ENCODE data around the gene TMEM198. TPM values are rescaled to one million over a fixed set of nuclear protein-coding genes. Genes with fewer than 3 reads are reported as not detected.

The TMEM198 gene
- polyA plus RNA-seq, 1 donor from 2014 or later = 44.0 TPM

DNA sequence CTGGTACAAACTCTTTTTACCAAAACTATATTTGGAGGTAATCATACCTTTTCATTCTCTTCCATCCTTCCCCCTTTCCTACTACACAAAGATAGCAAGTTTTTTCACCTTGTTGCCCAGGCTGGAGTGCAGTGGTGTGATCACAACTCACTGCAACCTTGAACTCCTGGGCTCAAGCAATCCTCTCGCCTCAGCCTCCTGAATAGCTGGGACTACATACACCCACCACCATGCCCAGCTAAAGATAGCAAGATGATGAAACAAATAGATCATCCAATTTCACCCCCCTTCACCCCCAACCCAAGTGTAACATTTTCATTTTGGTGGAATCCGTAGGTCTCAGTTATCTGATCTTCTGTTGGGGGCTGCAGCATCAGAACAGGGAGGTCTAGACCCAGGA lies 49.3 kb downstream of the TMEM198 start:
- H3K9ac ChIP-seq (ENCODE audit: low read length) = no peak overlapping the region
- no peaks in the 10 kb centered on the region for H3F3A ChIP-seq (ENCODE audit: insufficient read depth, low read length, poor library complexity, severe bottlenecking)
- no peak overlapping the region for H3K27ac ChIP-seq (ENCODE audit: low read length)
- H3K9me3 ChIP-seq (ENCODE audit: low read length) = no peaks in the 10 kb centered on the region
- TF ChIP-seq, protein P1, sequence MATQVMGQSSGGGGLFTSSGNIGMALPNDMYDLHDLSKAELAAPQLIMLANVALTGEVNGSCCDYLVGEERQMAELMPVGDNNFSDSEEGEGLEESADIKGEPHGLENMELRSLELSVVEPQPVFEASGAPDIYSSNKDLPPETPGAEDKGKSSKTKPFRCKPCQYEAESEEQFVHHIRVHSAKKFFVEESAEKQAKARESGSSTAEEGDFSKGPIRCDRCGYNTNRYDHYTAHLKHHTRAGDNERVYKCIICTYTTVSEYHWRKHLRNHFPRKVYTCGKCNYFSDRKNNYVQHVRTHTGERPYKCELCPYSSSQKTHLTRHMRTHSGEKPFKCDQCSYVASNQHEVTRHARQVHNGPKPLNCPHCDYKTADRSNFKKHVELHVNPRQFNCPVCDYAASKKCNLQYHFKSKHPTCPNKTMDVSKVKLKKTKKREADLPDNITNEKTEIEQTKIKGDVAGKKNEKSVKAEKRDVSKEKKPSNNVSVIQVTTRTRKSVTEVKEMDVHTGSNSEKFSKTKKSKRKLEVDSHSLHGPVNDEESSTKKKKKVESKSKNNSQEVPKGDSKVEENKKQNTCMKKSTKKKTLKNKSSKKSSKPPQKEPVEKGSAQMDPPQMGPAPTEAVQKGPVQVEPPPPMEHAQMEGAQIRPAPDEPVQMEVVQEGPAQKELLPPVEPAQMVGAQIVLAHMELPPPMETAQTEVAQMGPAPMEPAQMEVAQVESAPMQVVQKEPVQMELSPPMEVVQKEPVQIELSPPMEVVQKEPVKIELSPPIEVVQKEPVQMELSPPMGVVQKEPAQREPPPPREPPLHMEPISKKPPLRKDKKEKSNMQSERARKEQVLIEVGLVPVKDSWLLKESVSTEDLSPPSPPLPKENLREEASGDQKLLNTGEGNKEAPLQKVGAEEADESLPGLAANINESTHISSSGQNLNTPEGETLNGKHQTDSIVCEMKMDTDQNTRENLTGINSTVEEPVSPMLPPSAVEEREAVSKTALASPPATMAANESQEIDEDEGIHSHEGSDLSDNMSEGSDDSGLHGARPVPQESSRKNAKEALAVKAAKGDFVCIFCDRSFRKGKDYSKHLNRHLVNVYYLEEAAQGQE (IDR thresholded peaks at IDR 0.05; ENCODE audit: borderline replicate concordance) = no peak
- TF ChIP-seq POLR2AphosphoS5 (IDR thresholded peaks at IDR 0.05) (no peak), TAF1 (IDR thresholded peaks at IDR 0.05; ENCODE audit: low read depth) (no peak), RAD21 (conservative IDR thresholded peaks at IDR 0.05) (no peak), EP300 (conservative IDR thresholded peaks at IDR 0.05; ENCODE audit: poor library complexity, severe bottlenecking) (no peak), SMC3 (conservative IDR thresholded peaks at IDR 0.05; ENCODE audit: poor library complexity) (no peak)
- H4K20me1 ChIP-seq (ENCODE audit: insufficient read depth) = no peaks in the 10 kb centered on the region
- no peak overlapping the region for H3K4me2 ChIP-seq (ENCODE audit: low read length)
- H2AFZ ChIP-seq (ENCODE audit: low read depth, low read length) = no peak overlapping the region
- H3K9me2 ChIP-seq (ENCODE audit: insufficient read depth, low read length) = no peaks in the 10 kb centered on the region
- no peaks in the 10 kb centered on the region for H3K79me2 ChIP-seq (replicated peaks; ENCODE audit: insufficient read depth, low read length)
- H3K4me3 ChIP-seq (ENCODE audit: low read length) = no peak overlapping the region
- H3K36me3 ChIP-seq (ENCODE audit: insufficient read depth, low read length) = no peaks in the 10 kb centered on the region
- H3K27me3 ChIP-seq (ENCODE audit: insufficient read depth, low read depth, low read length) = no peaks in the 10 kb centered on the region

DNA sequence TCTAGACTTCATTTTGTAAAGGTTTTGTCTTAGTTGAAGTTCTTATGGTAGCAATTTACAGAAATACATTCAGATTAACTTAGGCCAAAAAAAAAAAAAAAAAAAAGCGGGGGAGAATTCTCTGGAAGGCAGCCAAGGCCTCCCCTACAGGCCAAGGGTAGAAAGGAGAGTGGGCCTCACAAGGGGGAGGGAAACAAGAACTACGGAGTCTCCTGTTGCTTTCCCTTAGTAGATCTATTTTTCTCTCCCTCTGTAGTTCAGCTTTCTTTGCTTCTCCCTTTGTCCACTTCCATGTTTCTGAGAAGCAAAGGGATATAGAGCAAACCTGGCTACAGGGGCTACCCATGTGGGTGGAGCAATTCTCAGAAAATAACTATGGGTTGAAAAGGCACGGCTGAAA lies 51.4 kb downstream of the TMEM198 start:
- Histone ChIP-seq H3K27ac (ENCODE audit: low read length) (no peak overlapping the region), H3K4me2 (ENCODE audit: low read length) (no peak overlapping the region), H3K9me2 (ENCODE audit: insufficient read depth, low read length) (no peaks in the 10 kb centered on the region), H3K9ac (ENCODE audit: low read length) (no peak overlapping the region), H3K79me2 (replicated peaks; ENCODE audit: insufficient read depth, low read length) (no peaks in the 10 kb centered on the region), H3K9me3 (ENCODE audit: low read length) (no peaks in the 10 kb centered on the region), H3K4me3 (ENCODE audit: low read length) (no peak overlapping the region), H3K36me3 (ENCODE audit: insufficient read depth, low read length) (no peaks in the 10 kb centered on the region), H4K20me1 (ENCODE audit: insufficient read depth) (no peaks in the 10 kb centered on the region), H2AFZ (ENCODE audit: low read depth, low read length) (no peak overlapping the region), H3F3A (ENCODE audit: insufficient read depth, low read length, poor library complexity, severe bottlenecking) (no peaks in the 10 kb centered on the region), H3K27me3 (ENCODE audit: insufficient read depth, low read depth, low read length) (no peaks in the 10 kb centered on the region)
- no peak for TF ChIP-seq TAF1 (IDR thresholded peaks at IDR 0.05; ENCODE audit: low read depth)
- no peak for TF ChIP-seq SMC3 (conservative IDR thresholded peaks at IDR 0.05; ENCODE audit: poor library complexity)
- no peak for TF ChIP-seq EP300 (conservative IDR thresholded peaks at IDR 0.05; ENCODE audit: poor library complexity, severe bottlenecking)
- no peak for TF ChIP-seq EZH2 (IDR thresholded peaks at IDR 0.05; ENCODE audit: borderline replicate concordance, insufficient read depth, low read length, poor library complexity, severe bottlenecking)
- no peak for TF ChIP-seq POLR2AphosphoS5 (IDR thresholded peaks at IDR 0.05)
- TF ChIP-seq MXI1 (conservative IDR thresholded peaks at IDR 0.05; ENCODE audit: poor library complexity, severe bottlenecking) = no peak
- TF ChIP-seq, protein P2, sequence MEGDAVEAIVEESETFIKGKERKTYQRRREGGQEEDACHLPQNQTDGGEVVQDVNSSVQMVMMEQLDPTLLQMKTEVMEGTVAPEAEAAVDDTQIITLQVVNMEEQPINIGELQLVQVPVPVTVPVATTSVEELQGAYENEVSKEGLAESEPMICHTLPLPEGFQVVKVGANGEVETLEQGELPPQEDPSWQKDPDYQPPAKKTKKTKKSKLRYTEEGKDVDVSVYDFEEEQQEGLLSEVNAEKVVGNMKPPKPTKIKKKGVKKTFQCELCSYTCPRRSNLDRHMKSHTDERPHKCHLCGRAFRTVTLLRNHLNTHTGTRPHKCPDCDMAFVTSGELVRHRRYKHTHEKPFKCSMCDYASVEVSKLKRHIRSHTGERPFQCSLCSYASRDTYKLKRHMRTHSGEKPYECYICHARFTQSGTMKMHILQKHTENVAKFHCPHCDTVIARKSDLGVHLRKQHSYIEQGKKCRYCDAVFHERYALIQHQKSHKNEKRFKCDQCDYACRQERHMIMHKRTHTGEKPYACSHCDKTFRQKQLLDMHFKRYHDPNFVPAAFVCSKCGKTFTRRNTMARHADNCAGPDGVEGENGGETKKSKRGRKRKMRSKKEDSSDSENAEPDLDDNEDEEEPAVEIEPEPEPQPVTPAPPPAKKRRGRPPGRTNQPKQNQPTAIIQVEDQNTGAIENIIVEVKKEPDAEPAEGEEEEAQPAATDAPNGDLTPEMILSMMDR (IDR thresholded peaks at IDR 0.05; ENCODE audit: poor library complexity, severe bottlenecking) = no peak
- TF ChIP-seq, protein P1 (IDR thresholded peaks at IDR 0.05; ENCODE audit: borderline replicate concordance) = no peak
- TF ChIP-seq RAD21 (conservative IDR thresholded peaks at IDR 0.05) = no peak
